K562 (cell line): Measurements from ENCODE around the gene OPCML. TPM values are rescaled to one million over a fixed set of nuclear protein-coding genes. Genes with fewer than 3 reads are reported as not detected.

Experiments
- ATAC-seq: fragments of 200-7000 bp; cut with Tn5 transposase; 3 replicates; pipeline ENCODE4 v1.9.1; 2020; ENCODE audit warnings: moderate library complexity
- BruUV-seq: library from RNA; stranded (reverse); fragments of 400-500 nt; replicated peaks from 2 replicates; lab custom pipeline; 2021; lab: Mats Ljungman, UMichigan
- CTCF ChIA-PET: fragments of 300-600 bp; formaldehyde crosslinking; extraction: SDS; loops from one replicate; lab custom pipeline; 2021; ENCODE audit warnings: low intra/inter-chr PET ratio; lab: Yijun Ruan, JAX
- POLR2A ChIA-PET: fragments of 300-600, 350-650 bp; sonication (Branson Sonifier 250); formaldehyde crosslinking; extraction: SDS; loops from one replicate; lab custom pipeline; 2021; ENCODE audit warnings: antibody characterized with exemption, inconsistent platforms; lab: Yijun Ruan, JAX
- DNase-seq, 4 experiments: peaks; one replicate each; pipeline versions ENCODE4 v3.0.0 to v3.0.0-alpha.2; 2011 to 2018; ENCODE audit warnings: low spot score in 3 of 4, mixed read lengths in 3 of 4; ENCODE audit errors: extremely low read depth in 1 of 4
- FAIRE-seq: peaks from 2 replicates; lab custom pipeline; 2011; peaks lifted over from hg19 to GRCh38; lab: Jason Lieb, UNC
- H2AFZ ChIP-seq: 2 replicates; pipeline ENCODE4 v1.6.0; 2011; ENCODE audit warnings: low read depth, low read length, control low read depth, inconsistent platforms
- H3K27ac ChIP-seq: fragments of 200-600 bp; 3 replicates; pipeline ENCODE4 v1.8.0; 2011; ENCODE audit warnings: low read depth, mild to moderate bottlenecking, control low read depth, inconsistent platforms, low read length, moderate library complexity, mixed read lengths; ENCODE audit errors: extremely low read depth
- H3K27me3 ChIP-seq, 2 experiments: fragments of 300-600 bp in 1 of 2; 2 replicates in 1 of 2; 3 replicates in 1 of 2; pipeline versions ENCODE4 v1.6.0 to v1.8.0; 2011; ENCODE audit warnings: inconsistent platforms in 2 of 2, low read length in 2 of 2, mild to moderate bottlenecking in 1 of 2, mixed read lengths in 1 of 2, moderate library complexity in 1 of 2; ENCODE audit not compliant: control insufficient read depth in 2 of 2, insufficient read depth in 2 of 2
- H3K36me3 ChIP-seq: fragments of 300-600 bp; 3 replicates; pipeline ENCODE4 v1.8.0; 2011; ENCODE audit warnings: mild to moderate bottlenecking, low read length, inconsistent platforms; ENCODE audit not compliant: control insufficient read depth, insufficient read depth
- H3K4me1 ChIP-seq, 2 experiments: fragments of 200-600 bp in 1 of 2; replicated peaks in 1 of 2; 2 replicates in 1 of 2; 3 replicates in 1 of 2; pipeline versions ENCODE4 v1.5.1 to v1.8.0; 2011; ENCODE audit warnings: inconsistent platforms in 2 of 2, low read length in 2 of 2, mild to moderate bottlenecking in 1 of 2, mixed read lengths in 1 of 2, moderate library complexity in 1 of 2; ENCODE audit not compliant: control insufficient read depth in 2 of 2, insufficient read depth in 2 of 2
- H3K4me2 ChIP-seq: 2 replicates; pipeline ENCODE4 v1.6.1; 2011; ENCODE audit warnings: low read length, control low read depth, inconsistent platforms, mixed read lengths; ENCODE audit not compliant: insufficient read depth
- H3K4me3 ChIP-seq: fragments of 200-600 bp; sonication (generic), shearing (Covaris generic); 2 replicates; pipeline ENCODE4 v1.5.1; 2016; ENCODE audit warnings: control low read depth, inconsistent platforms
- H3K79me2 ChIP-seq: fragments of 200-600 bp; 3 replicates; pipeline ENCODE4 v1.8.0; 2011; ENCODE audit warnings: low read length, inconsistent platforms; ENCODE audit not compliant: control insufficient read depth, insufficient read depth
- H3K9ac ChIP-seq, 2 experiments: 2 replicates each; pipeline versions ENCODE4 v1.6.0 to v1.6.1; 2011; ENCODE audit warnings: low read depth in 2 of 2, low read length in 2 of 2, control low read depth in 1 of 2, inconsistent platforms in 1 of 2, mild to moderate bottlenecking in 1 of 2, mixed read lengths in 1 of 2; ENCODE audit not compliant: insufficient read depth in 1 of 2
- H3K9me1 ChIP-seq: one replicate; pipeline ENCODE4 v1.6.0; 2011; ENCODE audit warnings: inconsistent platforms, mild to moderate bottlenecking, low read length, moderate library complexity; ENCODE audit not compliant: control insufficient read depth, insufficient read depth
- H3K9me3 ChIP-seq: replicated peaks from 2 replicates; pipeline ENCODE4 v1.5.1; 2011; ENCODE audit warnings: low read depth, low read length, inconsistent platforms; ENCODE audit not compliant: control insufficient read depth, insufficient read depth
- H4K20me1 ChIP-seq: replicated peaks from 2 replicates; pipeline ENCODE4 v1.6.1; 2011; ENCODE audit warnings: low read length, inconsistent platforms, mixed read lengths; ENCODE audit not compliant: control insufficient read depth, insufficient read depth
- HMG20A ChIP-seq: fragments of 450-650 bp; formaldehyde crosslinking; conservative IDR thresholded peaks from 2 replicates; pipeline ENCODE4 v1.4.0; 2020; ENCODE audit warnings: mild to moderate bottlenecking, mixed read lengths
- KAT7 ChIP-seq: sonication (generic); formaldehyde crosslinking; IDR thresholded peaks from 2 replicates; pipeline ENCODE4 v1.8.0; 2022; ENCODE audit warnings: missing genetic modification reagents, mild to moderate bottlenecking, borderline replicate concordance
- POLR2A ChIP-seq: fragments of 450-650 bp; conservative IDR thresholded peaks from 2 replicates; pipeline ENCODE4 v1.6.1; 2016
- SMAD1 ChIP-seq: fragments of 150-350 bp; IDR thresholded peaks from 2 replicates; pipeline ENCODE4 v1.6.1; 2014; ENCODE audit warnings: low read length, low read depth; ENCODE audit not compliant: partially characterized antibody
- ZNF696 ChIP-seq: fragments of 250-450 bp; sonication (Bioruptor Pico); conservative IDR thresholded peaks from 2 replicates; pipeline ENCODE4 v1.4.0; 2020; ENCODE audit warnings: mild to moderate bottlenecking, moderate library complexity
- WGBS: fragments of 100-300 bp; shearing (Covaris generic); methylation state at CpG from one replicate; pipeline ENCODE4 v1.1.6; 2016; ENCODE audit warnings: low coverage, mixed read lengths; ENCODE audit not compliant: insufficient coverage; ENCODE audit errors: missing lambda C conversion rate; 5-methylcytosine and 5-hydroxymethylcytosine counted together
- in situ Hi-C: fragments of 300-500 bp; cut with MboI; formaldehyde crosslinking; loops from 4 replicates; pipeline ENCODE4 v1.15.0; 2018; ENCODE audit warnings: inconsistent platforms, mixed read lengths
- intact Hi-C: fragments of 100-400 bp; cut with micrococcal nuclease; formaldehyde crosslinking; loops from 2 replicates; pipeline ENCODE4 v1.14.2; 2022
- polyA plus RNA-seq, 8 experiments: library from polyadenylated mRNA; depleted of rRNA in 4 of 8; stranded (reverse) in 5 of 8; unstranded in 3 of 8; fragments of >200 nt; fragmentation: Nextera tagmentation in 2 of 8; fragmentation: Illumina TruSeq in 1 of 8; extraction: Ambion mirVana in 2 of 8; extraction: Trizol in 1 of 8; gene quantifications; 2 replicates each; pipeline versions ENCODE4 v1.2.1 to v1.2.3, GENCODE V29; 2011 to 2014; ENCODE audit warnings: inconsistent platforms in 1 of 8, missing spikeins in 1 of 8
- total RNA-seq, 7 experiments: library from RNA; depleted of rRNA in 6 of 7; stranded (reverse); fragments of >200 nt in 6 of 7; fragmentation: Illumina TruSeq in 2 of 7; extraction: Trizol in 2 of 7; gene quantifications; 2 replicates each; pipeline versions ENCODE4 v1.2.1 to v1.2.3, GENCODE V29; 2011 to 2021; ENCODE audit warnings: low replicate concordance in 1 of 7

Gene OPCML
- total and polyA plus RNA-seq, 9 of the 15 experiments (the other 6 are each of a cell fraction or from before 2014, with no cell fraction given) = not detected

DNA sequence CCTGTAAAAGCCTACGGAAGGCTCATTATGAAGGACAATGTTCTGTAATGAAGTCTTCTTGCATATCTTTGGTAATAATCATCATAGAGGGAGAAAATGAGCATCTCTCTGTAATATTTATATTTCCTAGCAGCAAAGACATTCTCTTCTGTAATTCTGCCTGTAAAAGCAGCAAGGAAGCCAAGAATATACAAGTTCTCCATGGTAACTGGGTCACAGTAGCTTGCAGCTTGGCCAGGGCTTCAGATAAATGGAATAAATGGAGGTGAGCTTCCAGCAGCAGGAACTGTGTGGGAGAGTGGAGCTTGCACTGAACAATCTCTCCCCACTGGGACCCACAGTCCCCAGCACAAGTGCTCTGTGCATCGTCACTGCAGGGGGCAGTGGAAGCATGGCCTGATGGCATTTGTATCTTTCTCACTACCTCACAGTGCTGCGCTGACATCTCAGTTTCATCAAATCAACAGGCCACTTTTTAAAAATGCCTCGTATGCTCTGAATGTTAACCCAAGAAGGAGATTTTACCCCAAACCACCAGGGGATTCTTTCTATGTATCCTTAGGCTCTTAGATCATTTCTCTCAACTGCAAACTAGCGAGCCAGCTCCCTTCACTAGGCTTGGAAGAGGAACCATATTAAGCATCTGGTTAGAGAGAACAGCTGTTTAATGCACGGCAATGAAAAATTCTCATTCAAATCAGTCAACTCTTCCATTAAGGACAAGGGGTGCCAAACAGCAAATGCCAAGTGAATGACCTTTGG is 1059.7 kb downstream of the OPCML start (continued):
- no peak for TF ChIP-seq HMG20A
- TF ChIP-seq ZNF696 = no peak

GRCh38 chr11:132471466-132471865 is 1060.8 kb downstream of the OPCML start:
- BruUV-seq = no TSS peak
- H2AFZ ChIP-seq = no peak overlapping the region
- H3K27me3 ChIP-seq = no peaks in the 10 kb centered on the region
- 0% methylated on average over 3 of the region's 3 CpGs for WGBS
- H3K9ac ChIP-seq = no peak overlapping the region
- no peak overlapping the region for H3K4me3 ChIP-seq
- FAIRE-seq = no peak
- H3K4me1 ChIP-seq = no peaks in the 10 kb centered on the region
- no peaks in the 10 kb centered on the region for H3K9me1 ChIP-seq
- no peak overlapping the region for H3K4me2 ChIP-seq
- no peaks in the 10 kb centered on the region for H3K79me2 ChIP-seq
- no peak for ATAC-seq
- POLR2A ChIA-PET = no interaction called here
- no peaks in the 10 kb centered on the region for H4K20me1 ChIP-seq
- intact Hi-C loops = no loop called here
- H3K9me3 ChIP-seq = no peaks in the 10 kb centered on the region; the same call in 1 of the 2 replicates
- CTCF ChIA-PET = no interaction called here
- in situ Hi-C loops = no loop called here
- no peak overlapping the region for H3K27ac ChIP-seq
- DNase-seq = no peak
- no peak for TF ChIP-seq SMAD1
- TF ChIP-seq POLR2A = no peak
- TF ChIP-seq KAT7 (CRISPR knock-in tag) = no peak
- H3K36me3 ChIP-seq = no peaks in the 10 kb centered on the region
